Panc1 (cell line): ENCODE data around the gene MARK2. TPM values are rescaled to one million over a fixed set of nuclear protein-coding genes. Genes with fewer than 3 reads are reported as not detected.

ENCODE experiments used
- ATAC-seq: fragments of 200-7000 bp; cut with Tn5 transposase; 2 replicates; pipeline ENCODE4 v1.9.1; 2020; ENCODE audit warnings: mild to moderate bottlenecking, moderate library complexity
- BruUV-seq: library from RNA; stranded (reverse); fragments of 400-500 nt; replicated peaks from 2 replicates; lab custom pipeline; 2021; lab: Mats Ljungman, UMichigan
- CTCF ChIA-PET: fragments of 300-600 bp; sonication (Branson Sonifier 250); formaldehyde crosslinking; loops from one replicate; lab custom pipeline; 2022; ENCODE audit warnings: antibody characterized with exemption; lab: Charles Lee
- POLR2A ChIA-PET: fragments of 300-600 bp; sonication (Branson Sonifier 250); formaldehyde crosslinking; loops from one replicate; lab custom pipeline; 2022; ENCODE audit warnings: antibody characterized with exemption; lab: Charles Lee
- DNase-seq: peaks from one replicate; pipeline ENCODE4 v3.0.0-alpha.2; 2010; ENCODE audit warnings: low read depth, low spot score
- H3K27ac ChIP-seq: 2 replicates; pipeline ENCODE4 v1.5.1; 2011; ENCODE audit warnings: mild to moderate bottlenecking, low read length, inconsistent platforms
- H3K27me3 ChIP-seq: fragments of 200-500 bp; sonication (Bioruptor generic); 2 replicates; pipeline ENCODE4 v1.6.0; 2014; ENCODE audit warnings: low read length, inconsistent platforms; ENCODE audit not compliant: control insufficient read depth, insufficient read depth
- H3K36me3 ChIP-seq: fragments of 200-500 bp; sonication (Bioruptor generic); 2 replicates; pipeline ENCODE4 v1.5.1; 2014; ENCODE audit warnings: inconsistent platforms, mild to moderate bottlenecking, low read length, moderate library complexity; ENCODE audit not compliant: control insufficient read depth, insufficient read depth
- H3K4me1 ChIP-seq: 2 replicates; pipeline ENCODE4 v1.5.1; 2011; ENCODE audit warnings: inconsistent platforms, mild to moderate bottlenecking, low read length, moderate library complexity; ENCODE audit not compliant: control insufficient read depth, insufficient read depth
- H3K4me3 ChIP-seq, 2 experiments: 2 replicates each; pipeline ENCODE4 v1.5.1; 2011 to 2012; ENCODE audit warnings: low read depth in 2 of 2, low read length in 2 of 2, mild to moderate bottlenecking in 2 of 2, inconsistent platforms in 1 of 2, moderate library complexity in 1 of 2
- H3K9me3 ChIP-seq: fragments of 200-500 bp; sonication (Bioruptor generic); 2 replicates; pipeline ENCODE4 v1.5.1; 2014; ENCODE audit warnings: low read depth, mild to moderate bottlenecking, inconsistent platforms, low read length, moderate library complexity; ENCODE audit not compliant: control insufficient read depth, insufficient read depth
- POLR2AphosphoS5 ChIP-seq: IDR thresholded peaks from 2 replicates; pipeline ENCODE4 v1.6.1; 2012; ENCODE audit warnings: mild to moderate bottlenecking, low read depth, low read length, moderate library complexity
- SIN3A ChIP-seq: IDR thresholded peaks from 2 replicates; pipeline ENCODE4 v1.6.1; 2012; ENCODE audit warnings: low read depth, mild to moderate bottlenecking, low read length, moderate library complexity, borderline replicate concordance; ENCODE audit not compliant: insufficient read depth
- TCF7L2 ChIP-seq: IDR thresholded peaks from 2 replicates; pipeline ENCODE4 v1.6.1; 2011; ENCODE audit warnings: mild to moderate bottlenecking, low read depth, low read length, inconsistent platforms
- in situ Hi-C: cut with HindIII; loops from 2 replicates; pipeline ENCODE4 v1.10.0; 2016; ENCODE audit warnings: low sequenced_read_pairs, low pct_unique_long_range_greater_than_20kb
- intact Hi-C: fragments of 100-400 bp; cut with micrococcal nuclease; formaldehyde crosslinking; loops from one replicate; pipeline ENCODE4 v1.10.0; 2022; ENCODE audit not compliant: unreplicated experiment
- total RNA-seq: library from RNA; stranded (reverse); gene quantifications from one replicate; pipeline ENCODE4 v1.2.1, GENCODE V29; 2021; ENCODE audit not compliant: unreplicated experiment
- TF ChIP-seq, protein P1 (sequence below), 2 experiments: IDR thresholded peaks; 2 replicates each; pipeline ENCODE4 v1.6.1; 2011 to 2012; ENCODE audit warnings: low read depth in 2 of 2, control low read depth in 1 of 2, low read length in 1 of 2, mild to moderate bottlenecking in 1 of 2, moderate library complexity in 1 of 2; ENCODE audit not compliant: insufficient read depth in 1 of 2
- TF ChIP-seq, protein P2 (sequence below): fragments of 450-650 bp; IDR thresholded peaks from 2 replicates; pipeline ENCODE4 v1.5.1; 2017; ENCODE audit warnings: mild to moderate bottlenecking

Gene MARK2
- total RNA-seq, 1 experiment from 2014 or later = 41.1 TPM

DNA sequence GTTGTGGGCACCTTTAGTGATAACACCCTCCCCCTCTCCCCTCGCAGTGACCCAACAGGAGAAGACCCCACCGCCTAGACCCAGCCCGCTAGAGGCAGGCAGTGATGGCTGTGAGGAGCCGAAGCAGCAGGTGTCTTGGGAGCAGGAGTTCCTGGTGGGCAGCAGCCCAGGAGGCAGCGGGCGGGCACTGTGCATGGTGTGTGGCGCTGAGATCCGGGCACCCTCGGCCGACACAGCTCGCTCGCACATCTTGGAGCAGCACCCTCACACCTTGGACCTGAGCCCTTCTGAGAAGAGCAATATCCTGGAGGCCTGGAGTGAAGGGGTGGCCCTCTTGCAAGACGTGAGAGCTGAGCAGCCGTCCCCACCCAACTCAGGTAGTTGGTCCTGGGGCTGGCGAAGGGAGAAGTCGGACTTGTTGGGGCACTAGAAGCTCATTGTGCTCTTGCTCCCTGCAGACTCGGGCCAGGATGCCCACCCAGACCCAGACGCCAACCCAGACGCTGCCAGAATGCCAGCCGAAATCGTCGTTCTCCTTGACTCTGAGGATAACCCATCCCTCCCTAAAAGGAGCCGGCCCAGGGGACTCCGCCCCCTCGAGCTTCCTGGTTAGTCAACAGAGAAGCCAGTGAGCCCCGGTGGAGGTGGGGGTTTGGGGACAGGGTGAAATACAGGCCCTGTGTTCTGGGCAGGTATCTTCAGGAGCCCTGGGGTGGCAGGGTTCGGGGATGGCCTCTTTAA is 21.0 kb upstream of the MARK2 start:
- ATAC-seq = no peak
- in situ Hi-C loops = no loop called here
- no TSS peak for BruUV-seq
- Histone ChIP-seq H3K27ac (no peak overlapping the region), H3K9me3 (no peaks in the 10 kb centered on the region), H3K27me3 (no peaks in the 10 kb centered on the region), H3K4me1 (peaks cover 10% of the 10 kb centered on the region), H3K4me3 (no peak overlapping the region), H3K36me3 (peaks cover 4% of the 10 kb centered on the region)
- ChIA-PET CTCF (no interaction called here), POLR2A (no interaction called here)
- TF ChIP-seq, protein P1, sequence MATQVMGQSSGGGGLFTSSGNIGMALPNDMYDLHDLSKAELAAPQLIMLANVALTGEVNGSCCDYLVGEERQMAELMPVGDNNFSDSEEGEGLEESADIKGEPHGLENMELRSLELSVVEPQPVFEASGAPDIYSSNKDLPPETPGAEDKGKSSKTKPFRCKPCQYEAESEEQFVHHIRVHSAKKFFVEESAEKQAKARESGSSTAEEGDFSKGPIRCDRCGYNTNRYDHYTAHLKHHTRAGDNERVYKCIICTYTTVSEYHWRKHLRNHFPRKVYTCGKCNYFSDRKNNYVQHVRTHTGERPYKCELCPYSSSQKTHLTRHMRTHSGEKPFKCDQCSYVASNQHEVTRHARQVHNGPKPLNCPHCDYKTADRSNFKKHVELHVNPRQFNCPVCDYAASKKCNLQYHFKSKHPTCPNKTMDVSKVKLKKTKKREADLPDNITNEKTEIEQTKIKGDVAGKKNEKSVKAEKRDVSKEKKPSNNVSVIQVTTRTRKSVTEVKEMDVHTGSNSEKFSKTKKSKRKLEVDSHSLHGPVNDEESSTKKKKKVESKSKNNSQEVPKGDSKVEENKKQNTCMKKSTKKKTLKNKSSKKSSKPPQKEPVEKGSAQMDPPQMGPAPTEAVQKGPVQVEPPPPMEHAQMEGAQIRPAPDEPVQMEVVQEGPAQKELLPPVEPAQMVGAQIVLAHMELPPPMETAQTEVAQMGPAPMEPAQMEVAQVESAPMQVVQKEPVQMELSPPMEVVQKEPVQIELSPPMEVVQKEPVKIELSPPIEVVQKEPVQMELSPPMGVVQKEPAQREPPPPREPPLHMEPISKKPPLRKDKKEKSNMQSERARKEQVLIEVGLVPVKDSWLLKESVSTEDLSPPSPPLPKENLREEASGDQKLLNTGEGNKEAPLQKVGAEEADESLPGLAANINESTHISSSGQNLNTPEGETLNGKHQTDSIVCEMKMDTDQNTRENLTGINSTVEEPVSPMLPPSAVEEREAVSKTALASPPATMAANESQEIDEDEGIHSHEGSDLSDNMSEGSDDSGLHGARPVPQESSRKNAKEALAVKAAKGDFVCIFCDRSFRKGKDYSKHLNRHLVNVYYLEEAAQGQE (IDR thresholded peaks at IDR 0.05; ENCODE audit: insufficient read depth in 1 of 2, low read depth in 2 of 2, low read length in 1 of 2) = no peak
- TF ChIP-seq SIN3A (no peak), TCF7L2 (no peak), POLR2AphosphoS5 (no peak)
- TF ChIP-seq, protein P2, sequence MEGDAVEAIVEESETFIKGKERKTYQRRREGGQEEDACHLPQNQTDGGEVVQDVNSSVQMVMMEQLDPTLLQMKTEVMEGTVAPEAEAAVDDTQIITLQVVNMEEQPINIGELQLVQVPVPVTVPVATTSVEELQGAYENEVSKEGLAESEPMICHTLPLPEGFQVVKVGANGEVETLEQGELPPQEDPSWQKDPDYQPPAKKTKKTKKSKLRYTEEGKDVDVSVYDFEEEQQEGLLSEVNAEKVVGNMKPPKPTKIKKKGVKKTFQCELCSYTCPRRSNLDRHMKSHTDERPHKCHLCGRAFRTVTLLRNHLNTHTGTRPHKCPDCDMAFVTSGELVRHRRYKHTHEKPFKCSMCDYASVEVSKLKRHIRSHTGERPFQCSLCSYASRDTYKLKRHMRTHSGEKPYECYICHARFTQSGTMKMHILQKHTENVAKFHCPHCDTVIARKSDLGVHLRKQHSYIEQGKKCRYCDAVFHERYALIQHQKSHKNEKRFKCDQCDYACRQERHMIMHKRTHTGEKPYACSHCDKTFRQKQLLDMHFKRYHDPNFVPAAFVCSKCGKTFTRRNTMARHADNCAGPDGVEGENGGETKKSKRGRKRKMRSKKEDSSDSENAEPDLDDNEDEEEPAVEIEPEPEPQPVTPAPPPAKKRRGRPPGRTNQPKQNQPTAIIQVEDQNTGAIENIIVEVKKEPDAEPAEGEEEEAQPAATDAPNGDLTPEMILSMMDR = no peak
- DNase-seq = no peak
- intact Hi-C loops = no loop called here

DNA sequence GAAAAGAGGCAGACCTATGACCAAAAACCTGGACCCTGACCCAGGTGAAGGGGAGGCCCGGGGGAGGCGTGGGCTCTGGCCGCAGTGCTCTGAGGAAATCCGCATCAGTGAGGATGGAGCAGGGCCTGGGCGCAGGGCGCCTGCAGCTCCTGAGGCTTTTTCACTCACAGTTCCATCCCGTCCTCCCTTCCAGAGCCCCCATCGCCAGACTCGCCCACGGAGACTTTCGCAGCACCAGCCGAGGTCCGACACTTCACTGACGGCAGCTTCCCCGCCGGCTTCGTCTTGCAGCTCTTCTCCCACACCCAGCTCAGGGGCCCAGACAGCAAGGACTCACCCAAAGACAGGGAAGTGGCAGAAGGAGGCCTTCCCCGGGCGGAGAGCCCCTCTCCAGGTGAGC is 20.3 kb upstream of the MARK2 start:
- POLR2A ChIA-PET = no interaction called here
- DNase-seq = no peak
- no TSS peak for BruUV-seq
- intact Hi-C loops (no loop called here), in situ Hi-C loops (no loop called here)
- H3K4me3 ChIP-seq = no peak overlapping the region
- no peaks in the 10 kb centered on the region for H3K27me3 ChIP-seq
- TF ChIP-seq SIN3A = no peak
- TF ChIP-seq TCF7L2 = no peak
- TF ChIP-seq, protein P2 = no peak
- TF ChIP-seq, protein P1 (IDR thresholded peaks at IDR 0.05; ENCODE audit: insufficient read depth in 1 of 2, low read depth in 2 of 2, low read length in 1 of 2) = no peak
- no peak for TF ChIP-seq POLR2AphosphoS5
- H3K9me3 ChIP-seq = no peaks in the 10 kb centered on the region
- CTCF ChIA-PET = no interaction called here
- H3K36me3 ChIP-seq = peaks cover 4% of the 10 kb centered on the region
- ATAC-seq = no peak
- H3K27ac ChIP-seq = no peak overlapping the region
- H3K4me1 ChIP-seq = peaks cover 10% of the 10 kb centered on the region
